Heart right ventricle (tissue), 16 donors: ENCODE results near the gene CELF4. TPM values are rescaled to one million over a fixed set of nuclear protein-coding genes. Genes with fewer than 3 reads are reported as not detected.

Source experiments
- ATAC-seq, 8 donors: fragments of 200-7000 bp; cut with Tn5 transposase; one replicate each; pipeline ENCODE4 v1.9.1; 2020; ENCODE audit warnings: mild to moderate bottlenecking in 8 of 8, moderate library complexity in 8 of 8, moderate number of reproducible peaks in 1 of 8
- DNase-seq, 2 donors: peaks; one replicate each; pipeline ENCODE4 v3.0.0-alpha.2; 2020
- H3K27ac ChIP-seq, 10 donors: fragments of 200-600 bp; sonication (generic) in 2 of 10; one replicate each; pipeline versions ENCODE4 v1.5.0 to v1.8.0; 2020 to 2022; ENCODE audit warnings: mild to moderate bottlenecking in 3 of 10
- H3K27me3 ChIP-seq, 7 donors: fragments of 200-600 bp; one replicate each; pipeline ENCODE4 v1.8.0; 2021 to 2022; ENCODE audit warnings: mild to moderate bottlenecking in 2 of 7
- H3K36me3 ChIP-seq, 9 donors: fragments of 200-600 bp; sonication (generic) in 1 of 9; one replicate each; pipeline versions ENCODE4 v1.5.0 to v1.8.0; 2020 to 2022; ENCODE audit warnings: mild to moderate bottlenecking in 2 of 9
- H3K4me1 ChIP-seq, 9 donors: fragments of 200-600 bp; sonication (generic) in 1 of 9; one replicate each; pipeline versions ENCODE4 v1.5.0 to v1.8.0; 2020 to 2022; ENCODE audit warnings: mild to moderate bottlenecking in 4 of 9
- H3K4me3 ChIP-seq, 10 donors: fragments of 200-600 bp; sonication (generic) in 2 of 10; one replicate each; pipeline versions ENCODE4 v1.5.0 to v1.8.0; 2020 to 2022; ENCODE audit warnings: mild to moderate bottlenecking in 7 of 10, moderate library complexity in 2 of 10
- H3K9me3 ChIP-seq, 11 donors: fragments of 200-600 bp in 10 of 11; sonication (generic) in 2 of 11; one replicate each; pipeline versions ENCODE4 v1.5.0 to v1.8.0; 2013 to 2022; ENCODE audit warnings: mild to moderate bottlenecking in 2 of 11, control low read depth in 1 of 11, moderate library complexity in 1 of 11
- WGBS, 2 donors: extraction: QIAGEN DNeasy Blood & Tissue Kit; methylation state at CpG; one replicate each; pipeline ENCODE4 v1.1.7; 2013; ENCODE audit warnings: inconsistent platforms in 1 of 2; 5-methylcytosine and 5-hydroxymethylcytosine counted together
- intact Hi-C, 10 donors: fragments of 100-400 bp; cut with DNase I; formaldehyde crosslinking; loops; one replicate each; pipeline versions ENCODE4 v1.11.1 to v1.14.2; 2022
- polyA plus RNA-seq, 2 donors: library from polyadenylated mRNA; stranded (reverse); fragments of 200-250 nt; gene quantifications; one replicate each; pipeline ENCODE4 v1.2.3, GENCODE V29; 2013
- total RNA-seq, 10 donors: library from RNA; stranded (reverse); fragmentation: NEBNext Ultra II Directional in 3 of 10; extraction: Animal tissue kit (Norgen Biotek cat#: 25700) in 3 of 10; gene quantifications; one replicate each; pipeline versions ENCODE4 v1.2.1 to v1.2.4, GENCODE V29; 2021 to 2023
- TF ChIP-seq, protein P1 (sequence below), 9 donors: fragments of 200-600 bp; sonication (generic) in 2 of 9; IDR thresholded peaks; one replicate each; pipeline versions ENCODE4 v1.5.0 to v1.8.0; 2021 to 2022; ENCODE audit warnings: antibody characterized with exemption in 9 of 9, mild to moderate bottlenecking in 5 of 9, moderate library complexity in 1 of 9
- donor health status: Arrhythmogenic right ventricular cardiomyopathy.
- donor health status: ischemic (EF 13 %, LVEDD 7.1; RV severe dilation, severe dysfunction).
- donor health status: healthy with polysubstance abuse.
- donor health status: DM: no; HTN: yes; CAD: no.
- donor health status: DM: no; HTN: no; CAD: no.
- donor health status: ischemic (EF 25% LVEDD 6.9; RV normal size, moderate dysfunction).
- donor health status: ischemic (EF 25% LVEDD 5.7; RV mildly dilated, moderate dysfunction).
- donor health status: healthy.
- donor health status: DM: yes; HTN: yes; CAD: no.
- donor health status: Ischemic cardiomyopathy.
- donor health status: ischemic (EF 35%, LVEDD 5.7; RV mildly dilated, moderate dysfunction).
- donor health status: nonischemic (EF 11% LVEDD 7.7; RV severe dilation, severe dysfunction).
- donor health status: DM: yes; HTN: yes; CAD: no.
- donor health status: PGD.
- donor health status: ischemic (EF 29% LVEDD 5.4; RV normal size, mild dysfunction).
- donor health status: nonischemic (EF 23%, LVEDD 6.1; RV moderate dilation, normal function).

Gene CELF4
- total and polyA plus RNA-seq, 12 donors, result 0.07 to 1.2 (median 0.31) TPM; not detected in 1

DNA sequence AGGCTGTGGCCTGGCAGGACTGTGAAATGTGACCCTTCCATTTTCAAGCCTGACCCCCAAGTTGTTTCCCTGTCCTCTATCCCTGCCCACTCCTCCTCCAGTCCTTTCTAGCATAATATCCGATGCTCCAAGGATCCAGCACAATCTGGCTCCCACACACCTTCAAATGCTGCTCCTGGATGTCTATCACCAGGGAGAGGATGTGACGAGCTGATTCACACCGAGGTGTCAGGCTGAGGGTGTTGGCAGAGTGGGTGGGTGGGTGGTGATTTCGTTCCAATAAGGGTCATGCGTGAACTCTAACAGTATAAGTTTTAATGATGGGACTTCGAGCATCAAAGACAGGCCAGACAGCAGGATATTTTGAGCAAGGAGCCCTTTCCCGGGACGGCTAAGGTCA is 107.8 kb downstream of the CELF4 start:
- H3K36me3 ChIP-seq, result no peaks in the 10 kb centered on the region
- H3K27me3 ChIP-seq, result peaks cover 0 to 8% (median 0%) of the 10 kb centered on the region in 7 donors
- peaks cover 0 to 4% (median 0%) of the 10 kb centered on the region in 9 donors for H3K4me1 ChIP-seq
- no peak overlapping the region for H3K27ac ChIP-seq
- no peaks in the 10 kb centered on the region for H3K9me3 ChIP-seq
- DNase-seq (no peak), ATAC-seq (no peak)
- 60 to 64% methylated on average over 8 of the region's 8 CpGs for WGBS, 2 donors
- intact Hi-C loops, result no loop called here
- H3K4me3 ChIP-seq, result no peak overlapping the region
- TF ChIP-seq, protein P1, sequence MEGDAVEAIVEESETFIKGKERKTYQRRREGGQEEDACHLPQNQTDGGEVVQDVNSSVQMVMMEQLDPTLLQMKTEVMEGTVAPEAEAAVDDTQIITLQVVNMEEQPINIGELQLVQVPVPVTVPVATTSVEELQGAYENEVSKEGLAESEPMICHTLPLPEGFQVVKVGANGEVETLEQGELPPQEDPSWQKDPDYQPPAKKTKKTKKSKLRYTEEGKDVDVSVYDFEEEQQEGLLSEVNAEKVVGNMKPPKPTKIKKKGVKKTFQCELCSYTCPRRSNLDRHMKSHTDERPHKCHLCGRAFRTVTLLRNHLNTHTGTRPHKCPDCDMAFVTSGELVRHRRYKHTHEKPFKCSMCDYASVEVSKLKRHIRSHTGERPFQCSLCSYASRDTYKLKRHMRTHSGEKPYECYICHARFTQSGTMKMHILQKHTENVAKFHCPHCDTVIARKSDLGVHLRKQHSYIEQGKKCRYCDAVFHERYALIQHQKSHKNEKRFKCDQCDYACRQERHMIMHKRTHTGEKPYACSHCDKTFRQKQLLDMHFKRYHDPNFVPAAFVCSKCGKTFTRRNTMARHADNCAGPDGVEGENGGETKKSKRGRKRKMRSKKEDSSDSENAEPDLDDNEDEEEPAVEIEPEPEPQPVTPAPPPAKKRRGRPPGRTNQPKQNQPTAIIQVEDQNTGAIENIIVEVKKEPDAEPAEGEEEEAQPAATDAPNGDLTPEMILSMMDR (IDR thresholded peaks at IDR 0.05), result no peak

DNA sequence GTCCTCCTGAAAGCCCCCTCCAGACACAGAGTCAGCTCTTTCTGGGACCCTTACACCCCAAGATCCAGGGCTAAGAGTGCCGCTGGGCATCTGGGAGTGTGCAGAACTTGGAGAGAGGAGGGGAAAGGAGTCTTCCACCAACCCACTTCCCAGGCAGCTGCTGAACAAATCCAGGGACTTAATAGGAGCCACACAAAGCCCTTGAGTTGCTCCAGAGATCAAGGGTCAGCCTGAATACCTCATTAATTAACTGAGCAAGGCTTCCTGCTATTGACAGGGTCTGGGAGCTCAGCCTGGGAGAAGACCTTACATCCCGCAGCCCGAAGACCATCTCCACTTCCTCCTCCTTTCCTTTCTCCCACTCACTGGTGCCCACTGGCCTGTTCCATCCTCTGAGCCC is 108.3 kb downstream of the CELF4 start:
- DNase-seq (no peak), ATAC-seq (no peak)
- TF ChIP-seq, protein P1 (IDR thresholded peaks at IDR 0.05), result no peak
- intact Hi-C loops, result no loop called here
- Histone ChIP-seq H3K27ac (no peak overlapping the region), H3K27me3 (peaks cover 0 to 8% (median 0%) of the 10 kb centered on the region in 7 donors), H3K4me1 (peaks cover 0 to 5% (median 0%) of the 10 kb centered on the region in 9 donors), H3K4me3 (no peak overlapping the region), H3K9me3 (no peaks in the 10 kb centered on the region), H3K36me3 (no peaks in the 10 kb centered on the region)
- 56 to 63% methylated on average over 3 of the region's 3 CpGs for WGBS, 2 donors

DNA sequence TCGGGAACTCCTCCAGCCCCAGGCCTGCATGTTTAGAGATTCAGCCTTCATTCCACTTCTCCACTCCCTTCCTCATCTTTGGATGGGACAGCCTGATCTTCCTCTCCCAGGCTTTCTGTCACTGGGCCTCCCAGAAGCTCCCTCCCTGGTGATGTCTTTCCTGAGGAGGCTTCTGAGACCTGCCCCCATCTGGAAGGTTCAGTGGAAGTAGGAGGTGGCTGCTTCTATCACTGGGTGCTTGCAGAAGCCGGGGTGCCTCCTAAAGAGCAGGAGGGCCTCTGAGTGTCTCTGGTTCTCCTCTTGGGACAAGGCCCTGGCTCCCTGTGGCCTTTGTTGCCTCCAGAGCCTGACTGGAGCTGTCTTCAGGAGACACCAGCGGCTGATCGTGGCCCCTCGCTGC is 108.7 kb downstream of the CELF4 start:
- DNase-seq (no peak), ATAC-seq (no peak)
- Histone ChIP-seq H3K27me3 (peaks cover 0 to 8% (median 0%) of the 10 kb centered on the region in 7 donors), H3K27ac (no peak overlapping the region), H3K4me3 (no peak overlapping the region), H3K36me3 (no peaks in the 10 kb centered on the region), H3K4me1 (peaks cover 0 to 10% (median 0%) of the 10 kb centered on the region in 9 donors), H3K9me3 (no peaks in the 10 kb centered on the region)
- TF ChIP-seq, protein P1 (IDR thresholded peaks at IDR 0.05), result no peak
- 90 to 91% methylated on average over 5 of the region's 5 CpGs for WGBS, 2 donors
- intact Hi-C loops, result no loop called here

DNA sequence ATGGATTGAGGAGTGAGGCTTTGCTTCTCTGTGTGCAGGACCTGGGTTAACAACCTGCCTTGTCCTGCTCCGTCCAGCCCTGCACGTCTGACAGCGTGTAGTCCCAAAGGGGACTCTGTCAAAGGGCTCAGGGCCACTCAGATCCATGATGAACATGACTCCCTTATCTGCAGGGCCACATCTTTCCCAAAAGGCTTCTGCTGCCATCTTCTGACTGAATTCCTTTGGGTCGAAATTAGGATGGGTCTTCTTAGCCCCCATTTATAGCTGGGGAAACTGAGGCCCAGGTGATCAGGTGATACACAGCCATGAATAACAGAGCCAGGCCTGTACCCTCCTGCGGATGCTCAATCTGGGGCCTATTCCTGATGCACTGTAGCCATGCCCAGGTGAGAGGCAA is 109.2 kb downstream of the CELF4 start:
- H3K9me3 ChIP-seq, result no peaks in the 10 kb centered on the region
- ATAC-seq (no peak), DNase-seq (no peak)
- no peak overlapping the region for H3K4me3 ChIP-seq
- peaks cover 0 to 8% (median 0%) of the 10 kb centered on the region in 7 donors for H3K27me3 ChIP-seq
- WGBS, 2 donors, result 90 to 92% methylated on average over 5 of the region's 5 CpGs
- no peak overlapping the region for H3K27ac ChIP-seq
- TF ChIP-seq, protein P1 (IDR thresholded peaks at IDR 0.05), result no peak
- H3K36me3 ChIP-seq, result no peaks in the 10 kb centered on the region
- intact Hi-C loops, result no loop called here
- H3K4me1 ChIP-seq, result peaks cover 0 to 11% (median 0%) of the 10 kb centered on the region in 9 donors
